Measurements from ENCODE around the gene HS2ST1. TPM values are rescaled to one million over a fixed set of nuclear protein-coding genes. Genes with fewer than 3 reads are reported as not detected.
"Not testable (repeated sequence)": the region's sequence is repeated elsewhere in the genome, so short reads cannot be mapped to it uniquely, and the experiment has no call there.

Gene HS2ST1
- total RNA-seq, 6 donors from 2014 or later: 8.4 to 20.3 (median 13.9) TPM

GRCh38 chr1:87061742-87062156 is 147.3 kb downstream of the HS2ST1 start:
- TF ChIP-seq POLR2AphosphoS5 (IDR thresholded peaks at IDR 0.05) (no peak), EP300 (IDR thresholded peaks at IDR 0.05) (no peak), CTCF (IDR thresholded peaks at IDR 0.05) (no peak), POLR2A (IDR thresholded peaks at IDR 0.05) (no peak)
- Histone ChIP-seq H3K4me3 (no peak overlapping the region), H3K27me3 (no peaks in the 10 kb centered on the region), H3K36me3 (no peaks in the 10 kb centered on the region), H3K27ac (no peak overlapping the region), H3K9me3 (no peaks in the 10 kb centered on the region), H3K4me1 (no peaks in the 10 kb centered on the region)
- no peak for DNase-seq
- no peak for ATAC-seq (ENCODE audit: low FRiP score in 2 of 2)

GRCh38 chr1:87062687-87063086 is 148.3 kb downstream of the HS2ST1 start:
- Histone ChIP-seq H3K4me1 (no peaks in the 10 kb centered on the region), H3K36me3 (no peaks in the 10 kb centered on the region), H3K9me3 (no peaks in the 10 kb centered on the region), H3K4me3 (no peak overlapping the region), H3K27me3 (no peaks in the 10 kb centered on the region), H3K27ac (no peak overlapping the region)
- DNase-seq (no peak), ATAC-seq (ENCODE audit: low FRiP score in 2 of 2) (no peak)
- TF ChIP-seq CTCF (IDR thresholded peaks at IDR 0.05) (no peak), POLR2AphosphoS5 (IDR thresholded peaks at IDR 0.05) (no peak), POLR2A (IDR thresholded peaks at IDR 0.05) (no peak), EP300 (IDR thresholded peaks at IDR 0.05) (no peak)
- WGBS, 2 donors: 90 to 93% methylated on average over 2 of the region's 2 CpGs

GRCh38 chr1:87064309-87064708 is 149.9 kb downstream of the HS2ST1 start:
- TF ChIP-seq EP300 (IDR thresholded peaks at IDR 0.05) (no peak), CTCF (IDR thresholded peaks at IDR 0.05) (no peak), POLR2A (IDR thresholded peaks at IDR 0.05) (no peak), POLR2AphosphoS5 (IDR thresholded peaks at IDR 0.05) (no peak)
- Histone ChIP-seq H3K27ac (no peak overlapping the region), H3K27me3 (no peaks in the 10 kb centered on the region), H3K9me3 (no peaks in the 10 kb centered on the region), H3K36me3 (no peaks in the 10 kb centered on the region), H3K4me1 (no peaks in the 10 kb centered on the region), H3K4me3 (no peak overlapping the region)
- DNase-seq (no peak), ATAC-seq (ENCODE audit: low FRiP score in 2 of 2) (no peak)

GRCh38 chr1:87064986-87065385 is 150.6 kb downstream of the HS2ST1 start:
- TF ChIP-seq CTCF (IDR thresholded peaks at IDR 0.05): no peak
- no peak for TF ChIP-seq POLR2AphosphoS5 (IDR thresholded peaks at IDR 0.05)
- no peak for TF ChIP-seq POLR2A (IDR thresholded peaks at IDR 0.05)
- no peak for TF ChIP-seq EP300 (IDR thresholded peaks at IDR 0.05)
- Histone ChIP-seq H3K4me3 (no peak overlapping the region), H3K4me1 (no peaks in the 10 kb centered on the region), H3K9me3 (no peaks in the 10 kb centered on the region), H3K27ac (no peak overlapping the region), H3K27me3 (no peaks in the 10 kb centered on the region), H3K36me3 (no peaks in the 10 kb centered on the region)
- ATAC-seq (ENCODE audit: low FRiP score in 2 of 2): no peak
- 96 to 100% methylated on average over 1 of the region's 1 CpG for WGBS, 2 donors
- DNase-seq: no peak

GRCh38 chr1:87066708-87067107 is 152.3 kb downstream of the HS2ST1 start:
- not testable (repeated sequence) for H3K27ac ChIP-seq; H3K4me1 ChIP-seq; ATAC-seq (ENCODE audit: low FRiP score in 2 of 2); H3K4me3 ChIP-seq; H3K27me3 ChIP-seq; H3K9me3 ChIP-seq; H3K36me3 ChIP-seq; DNase-seq
- 95 to 100% methylated on average over 1 of the region's 1 CpG for WGBS, 2 donors

All from upper lobe of left lung (tissue), 6 donors.